ENCODE measurements around the gene CCDC50.

Gene CCDC50

GRCh38 chr3:191340966-191341365, 11.8 kb downstream of the CCDC50 start:
- Histone ChIP-seq H3K27me3 (ENCODE audit: insufficient read depth, poor library complexity, severe bottlenecking) (no peaks in the 10 kb centered on the region), H3K4me3 (replicated peaks; ENCODE audit: insufficient read depth, low read length) (no peak overlapping the region), H3K27ac (replicated peaks) (no peak overlapping the region)
- no peak for DNase-seq (ENCODE audit: low read depth in 1 of 2, low spot score in 1 of 2)
- TF ChIP-seq REST (IDR thresholded peaks at IDR 0.05; ENCODE audit: insufficient replicate concordance, low read depth) (no peak), POLR2AphosphoS5 (IDR thresholded peaks at IDR 0.05; ENCODE audit: low read depth) (no peak), CTCF (IDR thresholded peaks at IDR 0.05; ENCODE audit: insufficient read depth, low read length) (no peak), SPI1 (IDR thresholded peaks at IDR 0.05; ENCODE audit: borderline replicate concordance, low read depth) (no peak), GABPA (IDR thresholded peaks at IDR 0.05; ENCODE audit: low read depth) (no peak)

- TF ChIP-seq REST (IDR thresholded peaks at IDR 0.05; ENCODE audit: insufficient replicate concordance, low read depth) (no peak), CTCF (IDR thresholded peaks at IDR 0.05; ENCODE audit: insufficient read depth, low read length) (no peak), GABPA (IDR thresholded peaks at IDR 0.05; ENCODE audit: low read depth) (no peak), POLR2AphosphoS5 (IDR thresholded peaks at IDR 0.05; ENCODE audit: low read depth) (no peak), SPI1 (IDR thresholded peaks at IDR 0.05; ENCODE audit: borderline replicate concordance, low read depth) (no peak)
- Histone ChIP-seq H3K27ac (replicated peaks) (no peak overlapping the region), H3K4me3 (replicated peaks; ENCODE audit: insufficient read depth, low read length) (no peak overlapping the region), H3K27me3 (ENCODE audit: insufficient read depth, poor library complexity, severe bottlenecking) (no peaks in the 10 kb centered on the region)
- no peak for DNase-seq (ENCODE audit: low read depth in 1 of 2, low spot score in 1 of 2)
Observed at GRCh38 chr3:191342006-191342405, 12.8 kb downstream of the CCDC50 start.

GRCh38 chr3:191342411-191342810, 13.2 kb downstream of the CCDC50 start:
- Histone ChIP-seq H3K4me3 (replicated peaks; ENCODE audit: insufficient read depth, low read length) (no peak overlapping the region), H3K27me3 (ENCODE audit: insufficient read depth, poor library complexity, severe bottlenecking) (no peaks in the 10 kb centered on the region), H3K27ac (replicated peaks) (no peak overlapping the region)
- DNase-seq (ENCODE audit: low read depth in 1 of 2, low spot score in 1 of 2): no peak
- TF ChIP-seq REST (IDR thresholded peaks at IDR 0.05; ENCODE audit: insufficient replicate concordance, low read depth) (no peak), GABPA (IDR thresholded peaks at IDR 0.05; ENCODE audit: low read depth) (no peak), POLR2AphosphoS5 (IDR thresholded peaks at IDR 0.05; ENCODE audit: low read depth) (no peak), CTCF (IDR thresholded peaks at IDR 0.05; ENCODE audit: insufficient read depth, low read length) (no peak), SPI1 (IDR thresholded peaks at IDR 0.05; ENCODE audit: borderline replicate concordance, low read depth) (no peak)
